Measurements from ENCODE around the gene VPS37B.

DNA sequence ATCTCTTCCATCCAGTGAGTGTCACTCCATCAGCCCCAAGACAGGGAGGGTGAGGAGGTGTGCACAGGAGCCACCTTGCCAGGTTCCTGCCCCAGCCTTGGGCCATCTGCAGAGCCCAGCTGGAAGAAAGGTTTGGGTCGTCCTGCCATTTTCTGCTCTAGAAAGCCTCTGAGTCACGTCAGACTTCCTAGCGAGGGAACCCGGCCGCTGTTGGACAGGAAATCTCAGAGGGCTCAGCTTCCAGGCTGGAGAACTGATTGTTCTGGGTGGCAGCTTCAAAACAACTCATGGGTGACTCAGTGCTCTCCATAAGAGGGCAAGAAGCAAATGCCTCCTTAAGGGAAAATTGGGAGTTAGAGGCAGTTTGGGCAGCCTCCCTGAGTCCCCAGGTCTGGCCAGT is 44.1 kb downstream of the VPS37B start:
- TF ChIP-seq, protein P1, sequence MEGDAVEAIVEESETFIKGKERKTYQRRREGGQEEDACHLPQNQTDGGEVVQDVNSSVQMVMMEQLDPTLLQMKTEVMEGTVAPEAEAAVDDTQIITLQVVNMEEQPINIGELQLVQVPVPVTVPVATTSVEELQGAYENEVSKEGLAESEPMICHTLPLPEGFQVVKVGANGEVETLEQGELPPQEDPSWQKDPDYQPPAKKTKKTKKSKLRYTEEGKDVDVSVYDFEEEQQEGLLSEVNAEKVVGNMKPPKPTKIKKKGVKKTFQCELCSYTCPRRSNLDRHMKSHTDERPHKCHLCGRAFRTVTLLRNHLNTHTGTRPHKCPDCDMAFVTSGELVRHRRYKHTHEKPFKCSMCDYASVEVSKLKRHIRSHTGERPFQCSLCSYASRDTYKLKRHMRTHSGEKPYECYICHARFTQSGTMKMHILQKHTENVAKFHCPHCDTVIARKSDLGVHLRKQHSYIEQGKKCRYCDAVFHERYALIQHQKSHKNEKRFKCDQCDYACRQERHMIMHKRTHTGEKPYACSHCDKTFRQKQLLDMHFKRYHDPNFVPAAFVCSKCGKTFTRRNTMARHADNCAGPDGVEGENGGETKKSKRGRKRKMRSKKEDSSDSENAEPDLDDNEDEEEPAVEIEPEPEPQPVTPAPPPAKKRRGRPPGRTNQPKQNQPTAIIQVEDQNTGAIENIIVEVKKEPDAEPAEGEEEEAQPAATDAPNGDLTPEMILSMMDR (conservative IDR thresholded peaks at IDR 0.05 in 1 of 2, IDR thresholded peaks at IDR 0.05 in 1 of 2; ENCODE audit: extremely low read depth in 1 of 2, insufficient read depth in 1 of 2, low read depth in 1 of 2, low read length in 2 of 2) = no peak
- TF ChIP-seq EZH2 (IDR thresholded peaks at IDR 0.05; ENCODE audit: borderline replicate concordance, low read length) = no peak

All from mammary epithelial cell (primary cell).